Measurements from ENCODE around the gene IRF2.

GRCh38 chr4:184514121-184514988, 40.0 kb upstream of the IRF2 start:
- TF ChIP-seq CTCF (conservative IDR thresholded peaks at IDR 0.05), result no peak
- no peak for TF ChIP-seq ZFX (IDR thresholded peaks at IDR 0.05)

Measured in C4-2B (cell line).